GM19043 (cell line): Measurements from ENCODE around the gene ST7L.
A peak's percentile ranks its signal among the peaks of the same experiment; 100 is the strongest.

Source experiments
- ATAC-seq: cut with Tn5 transposase; IDR thresholded peaks from one replicate; pipeline ENCODE4 v1.9.1; 2021; ENCODE audit warnings: low read depth; ENCODE audit not compliant: unreplicated experiment

The ST7L gene

DNA sequence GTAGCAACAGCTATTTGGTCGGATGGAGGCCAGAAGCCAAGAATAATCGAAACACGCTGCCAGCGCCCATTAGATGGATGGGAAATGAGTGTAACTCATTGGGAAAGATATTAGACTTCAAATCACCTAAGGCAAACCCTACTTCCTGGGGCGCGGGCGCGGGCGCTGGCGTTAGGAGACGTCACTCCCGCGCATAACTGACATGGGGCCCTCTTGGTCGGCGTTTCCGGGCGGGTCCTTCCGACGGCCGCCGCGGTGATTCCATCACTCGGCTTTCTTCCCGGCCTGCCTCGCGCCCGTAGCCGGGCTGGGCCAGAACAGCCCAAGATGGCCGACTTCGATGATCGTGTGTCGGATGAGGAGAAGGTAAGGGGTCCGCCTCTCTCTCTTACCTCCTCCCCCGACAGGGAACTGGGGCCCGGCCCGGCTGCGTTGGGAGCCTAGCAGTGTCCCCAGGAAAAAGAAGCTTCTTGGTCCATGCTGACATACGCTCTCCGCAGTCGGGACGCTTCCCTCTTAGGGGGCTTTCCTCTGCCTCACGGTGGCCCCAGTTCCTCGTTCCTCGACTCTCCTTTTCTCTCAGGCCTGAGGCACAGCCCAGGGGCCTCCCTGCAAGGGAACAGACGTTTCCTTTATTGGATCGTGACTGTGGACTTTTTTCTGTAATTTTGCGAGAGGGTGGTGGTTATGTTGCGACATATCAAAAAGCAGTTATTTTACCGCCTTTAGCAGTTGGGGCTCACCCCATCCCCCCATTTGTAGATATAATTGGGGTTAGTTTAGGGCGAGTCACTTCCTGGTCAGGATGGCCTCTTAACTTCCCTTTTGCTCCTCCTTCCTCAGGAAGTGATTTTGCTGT is 806 bp upstream of the ST7L start, which contains the start of gene CAPZA1:
Gene CAPZA1, plus strand, starts transcription at position 315 of the 859 bp plus-strand sequence. Its CDS starts 13 bp downstream, at position 328.
- peak; percentile 77 for ATAC-seq

DNA sequence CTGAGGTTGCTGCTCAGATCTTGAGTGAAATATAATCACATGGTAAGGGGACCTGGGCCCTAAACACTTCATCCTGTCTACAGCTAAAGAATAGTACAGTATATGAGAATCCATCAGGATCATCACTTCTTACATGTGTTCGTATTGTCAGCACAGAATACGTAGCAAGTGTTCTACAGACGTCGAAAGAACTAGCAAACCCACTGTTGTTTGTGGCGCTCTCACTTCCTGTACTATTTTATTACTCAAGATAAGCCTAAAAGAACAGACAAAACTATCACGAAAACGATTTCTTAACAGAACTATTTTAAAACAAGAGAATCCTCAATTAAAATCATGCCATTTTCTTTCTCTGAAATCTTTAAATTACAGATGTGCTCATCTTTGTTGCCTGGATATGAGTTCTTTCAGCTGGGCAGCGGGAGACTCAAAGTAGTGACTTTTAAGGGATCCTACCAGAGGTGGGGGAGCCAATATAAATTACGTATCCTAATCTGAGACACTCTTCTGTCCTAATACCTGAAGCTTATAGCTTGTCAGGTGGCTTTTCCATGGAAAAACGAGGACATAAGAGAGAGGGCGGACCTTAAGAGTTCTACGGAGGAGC is 724 bp downstream of the ST7L start:
- ATAC-seq: no peak

DNA sequence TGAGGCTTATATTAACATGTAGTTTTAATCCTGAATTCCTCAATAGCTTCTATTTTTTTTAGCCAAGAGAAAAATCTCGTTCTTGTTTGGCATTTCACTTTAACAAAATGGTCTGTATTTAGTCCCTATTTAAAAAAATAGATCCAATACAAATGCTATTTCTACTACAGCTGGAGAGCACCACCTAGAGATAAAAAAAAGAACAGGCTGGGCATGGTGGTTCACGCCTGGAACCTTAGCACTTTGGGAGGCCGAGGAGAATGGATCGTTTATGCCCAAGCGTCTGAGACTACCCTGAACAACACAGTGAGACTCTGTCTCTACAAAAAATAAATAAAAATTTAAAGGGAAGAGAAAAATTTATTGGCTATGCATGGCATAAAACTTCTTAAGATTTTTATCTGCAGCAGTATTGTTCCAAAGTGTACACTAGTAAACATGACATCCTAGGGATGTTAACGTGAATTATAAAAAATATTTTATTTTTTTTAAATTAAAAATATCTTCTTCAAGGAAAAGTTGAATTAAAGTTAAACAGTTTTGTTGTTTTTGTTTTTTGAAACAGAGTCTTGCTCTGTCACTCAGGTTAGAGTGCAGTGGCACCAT is 4.4 kb downstream of the ST7L start:
- ATAC-seq: no peak

DNA sequence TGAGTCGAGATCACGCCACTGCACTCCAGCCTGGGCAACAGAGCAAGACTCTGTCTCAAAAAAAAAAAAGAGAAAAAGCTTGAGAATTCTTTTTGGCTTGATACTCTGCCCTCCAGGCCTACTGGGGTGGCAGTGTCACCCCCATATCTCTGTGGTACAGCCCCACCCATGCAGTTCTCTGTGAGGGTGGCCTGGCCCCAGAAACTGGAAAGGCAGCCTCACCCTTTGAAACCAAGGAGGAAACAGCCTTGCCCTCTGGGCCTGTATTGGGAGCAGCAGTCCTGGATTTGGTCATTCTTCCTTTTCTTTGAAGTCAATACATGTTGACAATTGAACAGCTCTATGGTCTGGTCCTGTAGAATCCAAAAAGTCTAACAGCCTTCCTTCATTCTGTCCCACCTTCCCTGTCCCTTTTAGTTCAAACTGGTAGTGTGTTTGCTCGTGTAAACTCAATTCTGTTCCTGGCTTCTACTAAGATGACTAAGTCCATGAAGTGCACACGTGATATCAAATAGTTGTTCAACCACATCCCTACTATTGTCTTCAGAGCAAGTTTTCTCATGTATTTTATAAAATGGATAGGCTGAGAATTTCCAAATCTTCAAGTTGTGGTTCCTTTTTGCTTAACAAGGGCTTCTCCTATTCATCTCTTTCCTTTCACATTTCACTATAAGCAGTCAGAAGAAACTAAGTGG is 13.2 kb downstream of the ST7L start:
- no peak for ATAC-seq

DNA sequence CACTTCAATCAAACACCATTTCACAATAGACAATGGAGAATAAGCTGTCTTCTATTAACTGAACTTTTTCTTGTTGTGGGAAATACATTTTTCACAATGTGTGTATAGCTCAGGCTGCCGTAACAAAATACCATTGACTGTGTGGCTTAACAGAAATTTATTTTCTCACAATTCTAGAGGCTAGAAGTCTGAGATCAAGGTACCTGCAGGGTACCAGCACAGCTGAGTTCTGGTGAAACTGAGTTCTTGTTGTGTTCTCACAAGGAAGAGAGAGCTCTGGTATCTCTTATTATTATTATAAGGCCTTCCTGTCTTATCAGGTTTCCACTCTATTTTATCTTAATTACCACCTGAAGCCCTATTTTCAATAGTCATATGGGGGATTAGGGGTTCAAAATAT is 15.4 kb downstream of the ST7L start:
- no peak for ATAC-seq

DNA sequence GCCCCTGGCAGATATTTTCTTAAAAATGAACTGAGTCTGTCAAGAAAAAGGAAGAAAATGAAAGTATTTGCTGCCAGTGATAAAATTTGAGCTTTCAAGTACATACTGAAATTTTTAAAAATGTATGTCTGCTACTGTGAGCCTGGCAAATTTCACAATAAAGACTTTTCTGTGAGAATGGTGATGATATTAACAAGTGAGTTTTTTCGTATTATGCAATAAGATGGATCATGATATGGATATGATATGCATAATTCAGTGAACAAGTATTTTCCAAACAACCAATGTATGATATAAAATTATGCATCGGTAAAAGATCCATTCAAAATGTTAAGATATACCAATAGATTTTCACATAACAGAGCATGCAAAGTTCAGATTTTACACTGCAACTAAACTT is 15.9 kb downstream of the ST7L start:
- ATAC-seq: no peak

DNA sequence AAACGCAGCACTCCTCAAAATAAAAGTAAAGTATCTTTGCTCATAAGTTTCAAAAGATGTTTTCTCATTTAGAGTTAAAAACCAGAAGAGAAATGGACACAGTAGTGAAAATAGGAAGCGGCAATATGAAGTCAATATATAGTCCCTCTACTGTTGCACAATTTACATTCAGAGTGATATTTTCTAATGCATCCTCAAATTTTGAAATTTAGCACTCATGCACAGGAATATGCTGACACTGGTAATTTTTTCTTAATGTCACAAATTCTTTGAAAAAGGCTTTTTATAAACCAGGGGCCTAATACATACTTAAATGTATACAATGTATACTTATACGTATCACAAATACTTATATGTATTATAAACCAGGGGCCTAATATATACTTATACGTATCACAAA is 19.5 kb downstream of the ST7L start:
- ATAC-seq: no peak

DNA sequence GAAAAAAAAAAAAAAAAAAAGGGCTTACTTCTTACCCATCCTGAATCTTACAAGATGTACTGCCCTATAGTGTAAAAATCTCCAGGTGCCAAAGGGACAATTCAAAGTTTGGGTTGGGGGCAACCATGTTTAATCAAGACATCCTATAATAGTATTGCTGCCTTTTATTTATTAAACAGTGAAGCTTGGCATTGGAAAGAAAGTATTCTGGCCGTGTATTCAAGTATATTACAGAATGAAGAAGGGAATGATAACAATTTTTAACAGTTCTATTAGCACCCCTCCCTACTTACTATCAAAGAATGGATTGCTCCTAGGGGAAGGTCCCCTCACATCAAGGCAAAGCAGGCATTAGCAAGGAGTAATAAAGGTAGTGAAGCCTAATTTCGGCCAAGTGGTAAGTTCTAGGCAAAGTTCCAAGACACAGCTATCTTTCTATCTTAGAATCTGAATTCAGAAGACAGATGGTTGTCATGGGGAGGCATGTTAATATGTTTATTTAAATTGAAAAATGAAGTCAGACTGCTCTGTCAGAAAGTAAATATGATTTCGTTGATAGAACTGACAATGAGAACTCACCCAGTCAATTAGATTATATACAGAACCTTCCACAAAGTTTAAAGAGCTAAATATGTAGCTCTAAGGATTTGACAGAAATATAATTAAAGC is 24.6 kb downstream of the ST7L start:
- no peak for ATAC-seq

DNA sequence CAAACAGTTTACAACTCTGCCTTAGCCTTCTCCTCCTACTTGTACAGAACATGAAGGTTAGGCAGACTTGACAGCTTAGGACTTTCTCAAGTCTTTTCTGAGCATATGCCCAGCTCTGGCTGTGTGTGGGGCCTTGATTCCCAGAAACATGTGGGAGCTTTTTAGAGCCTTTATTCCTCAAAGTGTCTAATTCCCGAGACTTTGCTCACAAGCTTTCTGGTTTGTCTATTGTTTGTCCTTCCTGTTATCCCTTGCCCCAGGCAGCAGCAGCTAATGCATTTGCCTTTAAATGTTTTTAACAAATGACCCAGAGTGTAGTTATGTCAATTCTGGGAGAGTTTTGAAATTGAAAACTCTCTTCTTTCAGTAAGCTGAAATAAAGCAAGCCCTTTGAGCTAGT is 29.2 kb downstream of the ST7L start:
- ATAC-seq: no peak

DNA sequence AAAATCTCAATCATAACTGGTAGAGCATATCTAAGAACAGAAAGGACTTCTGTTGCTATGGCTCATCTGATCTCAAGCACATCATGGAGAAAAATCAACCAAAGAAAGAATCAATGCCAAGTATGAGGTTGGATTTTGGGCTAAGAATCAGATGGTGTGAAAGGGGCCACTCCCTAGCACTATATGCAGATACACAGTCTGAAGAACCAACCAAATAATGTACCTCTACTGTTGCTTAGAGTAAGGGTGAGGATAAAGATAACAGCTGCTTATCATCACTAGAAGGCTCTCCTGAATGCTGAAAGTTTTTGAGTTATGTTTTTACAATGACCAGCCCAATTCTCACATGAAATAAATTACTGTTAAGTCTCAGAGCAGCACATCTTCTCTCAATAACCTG is 35.6 kb downstream of the ST7L start:
- ATAC-seq: no peak

DNA sequence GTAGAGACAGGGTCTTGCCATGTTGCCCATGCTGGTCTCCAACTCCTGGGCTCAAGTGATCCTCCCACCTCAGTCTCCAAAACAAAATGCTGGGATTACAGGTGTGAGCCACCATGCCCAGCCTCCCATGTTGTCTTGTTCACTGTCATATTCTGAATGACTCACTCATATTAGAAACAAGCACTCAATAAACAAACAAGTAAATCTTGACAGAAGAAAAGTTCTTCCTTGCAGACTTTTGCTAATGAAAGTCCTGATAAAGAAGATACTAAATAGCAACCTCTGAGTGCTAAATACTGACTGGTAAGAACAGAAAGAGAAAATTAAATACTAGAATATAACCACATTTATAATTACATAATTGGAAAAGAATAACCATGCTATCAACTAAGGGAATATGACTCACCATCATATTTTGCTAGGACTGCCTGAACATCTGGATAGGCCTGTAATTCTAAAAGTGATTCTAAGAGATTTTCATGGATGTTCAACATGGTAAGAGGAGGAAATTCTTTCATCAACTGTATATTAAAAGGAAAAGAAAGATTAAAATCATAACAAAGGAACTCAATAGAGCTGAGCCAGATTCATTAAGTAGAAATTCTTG is 37.3 kb downstream of the ST7L start:
- ATAC-seq: no peak

DNA sequence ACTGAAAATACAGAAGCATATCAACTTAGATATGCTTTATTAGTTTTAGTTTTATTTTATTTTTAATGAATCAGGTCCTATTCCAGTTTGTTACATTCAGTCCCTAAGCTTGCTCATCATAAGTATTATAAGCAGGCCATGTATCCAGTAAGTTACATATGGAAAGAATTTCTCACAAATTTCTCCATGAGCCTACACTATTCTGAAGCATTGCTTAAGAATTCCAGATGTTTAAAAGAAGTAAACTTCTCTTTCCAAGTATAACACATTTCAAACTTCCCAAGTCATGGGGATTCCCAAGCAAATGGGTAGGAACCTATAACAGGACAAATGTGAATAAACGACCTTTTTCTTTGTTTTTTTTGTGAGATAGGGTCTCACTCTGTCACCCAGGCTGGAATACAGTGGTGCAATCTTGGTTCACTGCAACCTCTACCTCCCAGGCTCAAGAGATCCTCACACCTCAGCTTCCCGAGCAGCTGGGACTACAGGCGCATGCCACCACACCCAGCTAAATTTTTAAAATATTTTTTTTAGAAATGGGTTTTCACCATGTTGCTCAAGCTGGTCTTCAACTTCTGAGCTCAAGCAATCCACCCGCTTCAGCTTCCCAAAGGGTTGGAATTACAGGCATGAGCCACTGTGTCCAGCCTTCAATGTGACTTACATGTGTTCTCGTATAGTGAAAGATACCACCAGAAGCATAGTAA is 39.0 kb downstream of the ST7L start:
- ATAC-seq: no peak

DNA sequence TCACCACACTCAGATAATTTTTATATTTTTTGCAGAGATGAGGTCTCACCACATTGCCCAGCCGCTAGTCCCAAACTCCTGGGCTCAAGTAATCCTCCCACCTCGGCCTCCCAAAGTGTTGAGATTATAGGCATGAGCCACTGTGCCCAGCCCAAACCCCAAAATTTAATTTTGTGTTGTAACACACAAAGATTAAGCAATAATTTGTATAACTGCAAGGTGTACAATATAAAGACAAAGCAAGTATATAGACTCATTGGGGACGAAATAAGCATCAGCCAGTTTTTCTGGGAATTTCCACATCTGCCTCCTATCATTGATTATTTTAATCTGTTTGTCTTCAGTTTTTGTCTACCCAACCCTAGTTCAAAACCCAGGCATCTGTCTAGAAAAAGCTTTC is 42.7 kb downstream of the ST7L start:
- ATAC-seq: no peak

DNA sequence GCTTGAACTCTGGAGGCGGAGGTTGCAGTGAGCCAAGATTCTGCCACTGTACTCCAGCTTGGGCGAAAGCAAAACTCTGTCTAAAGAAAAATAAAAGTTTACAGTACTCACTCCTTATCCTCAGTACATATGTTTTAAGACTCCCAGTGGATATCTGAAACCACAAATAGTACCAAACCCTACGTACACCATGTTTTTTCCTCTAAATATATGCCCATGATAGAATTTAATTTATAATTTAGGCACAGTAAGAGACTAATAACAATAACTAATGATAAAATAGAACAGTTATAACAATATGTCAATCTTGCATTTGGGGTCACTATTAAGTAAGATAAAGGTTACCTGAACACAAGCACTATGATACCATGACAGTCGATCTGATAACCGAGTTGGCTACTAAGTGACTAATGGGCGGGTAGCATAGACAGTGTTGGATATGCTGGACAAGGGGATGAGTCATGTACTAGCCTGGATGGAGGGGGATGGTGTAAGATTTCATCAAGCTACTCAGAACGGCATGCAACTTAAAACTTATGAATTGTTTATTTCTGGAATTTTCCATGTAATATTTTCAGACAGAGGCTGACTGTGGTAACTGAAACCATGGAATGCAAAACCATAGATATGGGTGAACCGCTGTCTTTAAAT is 43.7 kb downstream of the ST7L start:
- no peak for ATAC-seq

DNA sequence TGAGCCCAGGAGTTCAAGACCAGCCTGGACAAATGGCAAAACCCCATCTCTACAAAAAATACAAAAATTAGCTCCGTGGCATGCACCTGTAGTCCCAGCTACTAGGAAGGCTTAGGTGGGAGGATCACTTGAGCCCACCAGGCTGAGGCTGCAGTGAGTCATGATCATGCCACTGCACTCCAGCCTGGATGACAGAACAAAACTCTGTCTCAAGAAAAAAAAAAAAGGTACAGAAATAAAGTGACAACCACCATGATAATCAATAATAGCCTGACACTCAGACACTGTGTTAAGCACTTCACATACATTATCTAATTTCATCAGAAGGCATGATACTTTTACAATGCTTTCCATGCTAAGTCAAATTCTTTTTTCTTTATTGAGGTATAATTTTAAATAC is 53.1 kb downstream of the ST7L start:
- no peak for ATAC-seq

DNA sequence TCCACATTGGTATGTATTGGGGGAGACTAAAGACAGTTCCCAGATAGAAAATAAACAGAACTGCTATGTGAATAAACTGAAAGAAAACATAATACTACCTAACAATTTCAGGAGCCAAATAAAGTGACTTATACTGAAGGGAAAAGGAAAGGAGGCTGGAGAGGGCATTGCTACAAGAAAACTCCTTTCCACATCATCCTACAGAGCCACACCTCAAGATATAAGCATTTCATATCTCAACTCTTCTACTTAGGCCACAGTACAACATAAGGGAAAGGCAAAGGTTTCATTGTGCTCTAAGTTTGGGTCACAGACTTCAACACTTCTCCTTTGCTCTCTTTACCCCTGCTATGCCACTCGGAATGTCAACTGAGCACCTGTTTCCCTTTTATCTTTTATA is 54.9 kb downstream of the ST7L start:
- no peak for ATAC-seq

DNA sequence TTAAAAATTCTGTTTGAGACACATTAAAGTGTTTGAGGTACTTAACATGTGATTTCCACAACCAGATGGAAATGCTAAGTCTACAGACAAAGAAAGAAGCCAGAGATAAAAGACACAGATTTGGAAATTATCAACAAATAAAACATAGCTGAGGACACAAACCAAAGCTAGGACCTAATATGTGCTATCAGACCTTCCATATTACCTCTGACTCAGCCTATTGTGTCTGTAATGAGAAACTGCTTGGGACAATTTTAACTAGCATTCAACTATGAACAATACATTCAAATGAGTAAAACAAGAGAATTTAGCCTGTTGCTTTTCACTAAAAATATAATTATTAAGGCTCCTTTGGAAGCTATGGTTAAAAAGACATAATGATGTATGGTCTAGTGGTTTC is 55.6 kb downstream of the ST7L start:
- ATAC-seq: no peak

DNA sequence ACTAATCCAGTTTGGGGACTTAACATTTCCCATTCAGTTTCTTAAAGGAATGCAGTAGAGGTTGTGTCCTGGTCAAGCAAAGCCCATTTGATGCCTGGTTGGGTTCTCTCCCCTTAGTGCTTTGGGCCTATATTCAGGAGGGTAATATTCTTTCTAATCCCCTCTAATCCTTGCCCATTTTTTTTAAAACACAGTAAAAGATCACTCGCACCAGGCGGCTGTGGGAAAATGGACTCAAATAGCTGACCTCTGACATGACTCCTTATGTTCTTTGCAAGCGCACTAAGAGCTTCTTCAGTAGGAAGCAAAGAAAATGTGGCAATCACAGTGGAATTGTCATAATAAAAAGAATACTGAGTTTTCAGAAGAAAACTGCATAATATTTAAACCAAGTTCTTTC is 60.3 kb downstream of the ST7L start:
- ATAC-seq: no peak

DNA sequence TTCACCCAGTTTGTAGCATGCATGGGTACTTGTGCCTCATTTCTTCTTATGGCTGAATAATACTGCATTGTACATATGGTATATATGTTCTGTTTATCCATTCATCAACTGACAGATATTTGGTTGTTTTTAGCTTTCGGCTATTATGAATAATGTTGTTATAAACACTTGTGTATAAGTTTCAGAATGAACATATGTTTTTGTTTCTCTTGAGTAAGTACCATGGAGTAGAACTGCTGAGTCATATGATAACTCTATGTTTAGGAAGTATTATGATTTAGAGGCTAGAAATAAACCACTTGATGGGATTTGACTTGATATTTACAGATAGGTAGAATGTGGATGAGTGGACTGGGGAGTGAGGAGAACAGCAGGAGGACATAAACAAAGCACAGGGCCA is 61.6 kb downstream of the ST7L start:
- ATAC-seq: no peak
